ENCODE data around the gene HIP1.
"Not testable (repeated sequence)": the region's sequence is repeated elsewhere in the genome, so short reads cannot be mapped to it uniquely, and the experiment has no call there.

HIP1 gene

DNA sequence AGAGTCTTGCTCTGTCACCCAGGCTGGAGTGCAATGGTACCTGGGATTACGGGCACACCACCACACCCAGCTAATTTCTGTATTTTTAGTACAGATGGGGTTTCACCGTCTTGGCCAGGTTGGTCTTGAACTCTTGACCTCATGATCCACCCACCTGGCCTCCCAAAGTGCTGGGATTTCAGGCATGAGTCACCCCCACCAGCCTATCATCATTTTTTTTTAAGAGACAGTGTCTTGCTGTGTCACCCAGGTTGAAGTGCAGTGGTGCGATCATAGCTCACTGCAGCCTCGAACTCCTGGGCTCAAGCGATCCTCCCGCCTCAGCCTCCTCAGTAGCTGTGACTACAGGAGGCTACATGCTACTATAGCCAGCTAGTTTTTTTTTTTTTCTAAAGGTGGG lies 56.7 kb downstream of the HIP1 start:
- not testable (repeated sequence) for DNase-seq (ENCODE audit: low read depth)

DNA sequence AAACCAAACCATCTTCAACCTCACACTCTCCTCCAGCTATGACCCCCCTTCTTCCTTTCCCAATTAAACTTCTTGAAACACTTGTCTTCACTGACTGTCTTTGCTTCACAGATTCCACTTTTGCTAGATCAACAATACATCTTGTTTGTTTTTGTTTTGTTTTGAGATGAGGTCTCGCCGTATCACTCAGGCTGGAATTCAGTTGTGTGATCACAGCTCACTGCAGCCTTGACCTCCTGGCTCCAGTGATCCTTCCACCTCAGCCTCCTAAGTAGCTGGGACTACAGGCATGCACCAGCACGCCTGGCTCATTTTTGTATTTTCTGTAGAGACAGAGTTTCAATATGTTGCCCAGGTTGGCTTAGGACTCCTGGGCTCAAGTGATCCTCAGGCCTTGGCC lies 59.7 kb downstream of the HIP1 start:
- no peak for DNase-seq (ENCODE audit: low read depth)

DNA sequence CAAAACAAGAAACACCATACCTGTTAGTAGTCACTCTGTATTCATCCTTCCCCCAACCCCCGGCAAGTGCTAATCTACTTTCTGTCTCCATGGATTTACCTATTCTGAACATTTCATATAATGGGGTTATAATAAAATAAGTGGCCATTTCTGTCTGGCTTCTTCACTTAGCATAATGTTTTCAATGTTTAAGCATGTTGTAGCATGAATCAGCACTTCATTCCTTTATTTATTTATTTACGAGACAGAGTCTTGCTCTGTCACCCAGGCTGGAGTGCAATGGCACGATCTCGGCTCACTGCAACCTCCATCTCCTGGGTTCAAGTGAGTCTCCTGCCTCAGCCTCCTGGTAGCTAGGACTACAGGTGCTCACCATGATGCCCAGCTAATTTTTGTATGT lies 69.2 kb downstream of the HIP1 start:
- no peak for DNase-seq (ENCODE audit: low read depth)

DNA sequence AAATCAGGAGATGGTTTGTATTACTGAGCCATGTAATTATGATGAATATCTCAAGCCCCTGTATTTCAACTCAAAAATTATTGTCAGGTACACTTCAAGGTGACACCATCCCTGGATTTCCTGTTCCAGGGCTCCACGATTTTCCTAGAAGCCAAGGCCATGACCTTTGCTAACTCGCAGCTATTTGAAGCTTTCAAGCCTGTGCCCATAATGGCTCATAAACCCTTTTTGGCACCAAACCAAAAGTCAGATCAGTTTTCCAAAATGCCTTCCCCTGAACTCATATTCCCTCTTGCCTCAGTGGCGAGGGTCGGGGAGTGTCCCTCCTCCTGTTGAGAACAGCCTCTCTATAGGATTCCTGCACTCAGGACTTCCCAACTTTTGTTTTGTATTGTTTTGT lies 70.8 kb downstream of the HIP1 start:
- no peak for DNase-seq (ENCODE audit: low read depth)

DNA sequence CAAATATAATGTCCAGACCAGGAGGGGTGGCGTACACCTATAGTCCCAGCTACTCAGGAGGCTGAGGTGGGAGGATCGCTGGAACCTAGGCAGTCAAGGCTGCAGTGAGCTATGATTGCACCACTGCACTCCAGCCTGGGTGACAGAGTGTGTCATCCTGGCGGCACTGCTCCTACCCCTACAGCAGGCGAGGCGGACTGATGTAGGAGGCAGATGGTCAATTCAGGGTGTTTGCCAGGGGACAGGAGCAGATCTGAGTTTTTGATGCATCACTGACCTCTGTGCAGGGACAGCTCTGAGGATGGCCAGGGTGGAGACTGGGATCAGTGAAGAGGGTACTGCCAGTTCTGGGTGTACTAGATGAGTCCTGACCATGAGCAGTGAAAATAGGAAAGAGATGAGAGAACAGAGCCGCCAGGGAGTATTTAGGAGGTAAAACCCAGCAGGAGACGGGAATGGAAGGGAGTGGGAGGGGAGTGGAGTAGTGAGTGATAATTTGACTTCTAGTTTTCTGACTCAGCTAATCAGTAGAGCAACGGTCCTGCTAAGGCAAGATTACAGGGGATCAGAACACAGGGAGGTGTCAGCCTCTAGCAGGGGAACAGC lies 75.3 kb downstream of the HIP1 start:
- DNase-seq (ENCODE audit: low read depth): no peak

DNA sequence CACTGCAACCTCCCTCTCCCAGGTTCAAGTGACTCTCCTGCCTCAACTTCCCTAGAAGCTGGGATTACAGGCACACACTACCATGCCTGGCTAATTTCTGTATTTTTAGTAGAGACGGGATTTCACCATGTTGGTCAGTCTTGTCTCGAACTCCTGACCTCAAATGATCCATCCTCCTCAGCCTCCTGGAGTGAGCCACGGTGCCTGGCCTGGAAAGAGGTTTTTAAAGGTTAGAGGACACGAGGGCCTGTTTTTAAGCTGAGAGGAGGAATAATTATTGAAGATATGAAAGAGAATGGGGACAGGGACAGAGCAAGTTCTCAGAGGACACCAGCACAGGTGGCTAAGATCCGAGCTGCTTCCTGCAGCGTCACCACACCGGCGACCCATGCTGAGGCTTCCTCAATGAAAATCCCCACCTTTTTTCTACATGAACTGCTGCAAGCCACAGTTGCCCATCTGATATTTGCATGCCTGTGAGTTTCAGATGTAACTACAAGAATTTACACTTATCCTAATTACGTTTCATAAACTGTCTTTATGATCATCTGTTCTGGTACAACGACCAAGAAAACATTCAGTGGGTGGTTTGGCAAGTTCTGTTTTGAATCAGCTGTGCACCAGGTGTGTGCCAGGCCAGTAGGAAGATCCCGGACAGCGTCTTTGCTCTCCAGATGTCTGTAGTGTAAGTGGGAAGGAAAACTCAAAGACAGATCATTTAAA lies 76.0 kb downstream of the HIP1 start:
- DNase-seq (ENCODE audit: low read depth): no peak

DNA sequence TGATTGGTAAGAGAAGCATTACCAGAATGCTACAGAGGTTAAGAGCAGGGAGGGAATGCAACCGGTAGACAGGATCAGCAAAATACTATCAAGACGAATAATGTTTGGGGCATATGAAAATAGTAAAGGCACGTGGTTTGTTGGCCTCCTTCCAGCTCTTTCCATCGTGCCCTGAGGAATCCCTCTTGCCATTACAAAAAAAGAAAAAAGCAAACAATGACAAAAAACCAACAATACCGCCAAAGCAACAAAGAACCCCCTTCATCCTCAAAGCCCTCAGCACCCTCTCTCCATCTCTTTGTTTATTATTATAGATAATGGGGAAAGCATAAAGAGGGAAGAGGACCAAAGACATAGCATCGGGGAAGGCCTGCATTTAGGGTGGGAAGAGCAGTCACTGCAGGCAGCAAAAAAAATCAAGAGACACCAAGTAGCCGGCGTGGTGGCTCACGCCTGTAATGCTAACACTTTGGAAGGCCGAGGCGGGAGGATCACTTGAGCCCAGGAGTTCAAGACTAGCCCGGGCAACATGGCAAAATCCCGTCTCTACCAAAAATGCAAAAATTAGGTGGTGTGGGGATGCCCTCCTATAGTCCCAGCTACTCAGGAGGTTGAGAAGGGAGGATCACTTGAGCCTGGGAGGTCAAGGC lies 78.0 kb downstream of the HIP1 start:
- no peak for DNase-seq (ENCODE audit: low read depth)

DNA sequence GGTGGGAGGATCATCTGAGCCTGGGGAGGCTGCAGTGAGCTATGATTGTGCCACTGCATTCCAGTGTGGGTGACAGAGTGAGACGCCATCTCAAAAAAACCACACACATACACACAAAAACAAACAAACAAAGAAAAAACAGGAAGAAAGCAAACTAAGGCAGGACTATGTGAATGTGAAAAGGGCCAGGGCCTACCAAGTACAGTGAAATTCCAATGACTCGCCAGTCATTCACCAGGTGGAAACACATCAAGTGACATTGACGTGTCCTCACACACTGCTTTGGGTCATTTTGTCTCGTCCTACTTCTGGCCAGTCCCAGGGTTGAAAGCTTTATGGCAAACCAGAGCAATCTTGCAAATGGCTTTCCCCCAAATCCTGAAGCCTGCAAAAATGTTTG lies 79.9 kb downstream of the HIP1 start:
- no peak for DNase-seq (ENCODE audit: low read depth)

DNA sequence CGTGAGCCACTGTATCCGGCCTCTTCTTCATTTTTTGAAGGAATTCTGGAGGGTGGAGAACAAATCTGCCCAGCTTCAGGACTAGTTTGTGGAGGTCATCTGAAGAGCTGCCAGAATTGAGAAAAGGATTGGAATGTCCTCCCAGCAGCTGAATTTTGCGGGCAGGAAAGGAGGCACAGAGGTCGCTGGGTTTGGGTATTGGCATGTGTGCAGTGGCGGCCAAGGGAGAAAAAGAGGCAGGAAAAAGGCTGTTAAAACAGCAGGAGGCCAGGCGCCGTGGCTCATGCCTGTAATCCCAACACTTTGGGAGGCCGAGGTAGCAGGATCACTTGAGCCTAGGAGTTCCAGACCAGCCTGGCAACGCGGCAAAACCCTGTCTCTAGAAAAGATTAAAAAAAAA lies 80.4 kb downstream of the HIP1 start:
- no peak for DNase-seq (ENCODE audit: low read depth)

DNA sequence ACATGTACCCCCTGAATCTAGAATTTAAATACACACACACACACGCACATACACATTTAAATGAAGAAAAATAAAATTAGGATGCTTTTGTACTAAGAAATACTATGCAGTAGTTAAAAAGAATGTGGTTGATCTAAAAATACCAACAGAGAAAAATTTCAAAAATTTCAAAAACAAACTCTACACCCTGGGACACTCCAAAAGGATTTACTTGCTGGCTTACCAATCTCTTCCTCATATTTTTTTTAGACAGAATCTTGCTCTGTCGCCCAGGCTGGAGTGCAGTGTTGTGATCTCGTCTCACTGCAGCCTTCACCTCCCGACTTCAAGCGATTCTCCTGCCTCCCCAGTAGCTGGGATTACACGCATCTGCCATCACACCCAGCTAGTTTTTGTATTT lies 80.9 kb downstream of the HIP1 start:
- DNase-seq (ENCODE audit: low read depth): no peak

DNA sequence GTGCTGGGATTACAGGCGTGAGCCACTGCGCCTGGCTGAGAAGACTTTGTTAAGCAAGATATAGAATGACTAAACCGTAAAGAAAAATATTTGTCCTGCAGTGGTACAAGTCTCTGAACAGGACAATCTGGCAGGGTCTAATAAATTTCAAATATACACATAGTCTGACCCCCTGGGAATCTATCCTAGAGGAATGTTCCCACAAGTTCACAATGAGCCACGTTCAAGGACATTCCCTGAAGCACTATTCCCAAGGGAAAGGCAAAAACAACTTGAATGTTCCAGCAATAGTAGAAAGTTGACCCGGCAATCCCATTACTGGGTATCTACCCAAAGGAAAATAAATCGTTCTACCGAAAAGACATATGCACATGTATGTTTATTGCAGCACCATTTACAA lies 82.0 kb downstream of the HIP1 start:
- DNase-seq (ENCODE audit: low read depth): no peak

DNA sequence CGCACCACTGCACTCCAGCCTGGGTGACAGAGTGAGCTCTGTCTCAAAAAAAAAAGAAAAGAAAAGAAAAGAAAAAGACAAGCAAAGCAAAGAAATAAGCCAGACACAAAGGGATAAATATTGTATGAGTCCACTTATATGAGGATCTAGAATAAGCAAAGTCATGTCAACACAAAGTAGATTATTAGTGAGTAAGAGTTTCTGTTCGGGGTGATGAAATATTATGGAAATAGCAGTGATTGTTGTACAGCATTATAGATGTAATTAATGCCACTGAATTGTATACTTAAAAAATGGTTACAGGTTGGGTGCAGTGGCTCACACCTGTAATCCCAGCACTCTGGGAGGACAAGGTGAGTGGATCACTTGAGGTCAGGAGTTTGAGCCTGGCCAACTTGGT lies 83.2 kb downstream of the HIP1 start:
- DNase-seq (ENCODE audit: low read depth): no peak

DNA sequence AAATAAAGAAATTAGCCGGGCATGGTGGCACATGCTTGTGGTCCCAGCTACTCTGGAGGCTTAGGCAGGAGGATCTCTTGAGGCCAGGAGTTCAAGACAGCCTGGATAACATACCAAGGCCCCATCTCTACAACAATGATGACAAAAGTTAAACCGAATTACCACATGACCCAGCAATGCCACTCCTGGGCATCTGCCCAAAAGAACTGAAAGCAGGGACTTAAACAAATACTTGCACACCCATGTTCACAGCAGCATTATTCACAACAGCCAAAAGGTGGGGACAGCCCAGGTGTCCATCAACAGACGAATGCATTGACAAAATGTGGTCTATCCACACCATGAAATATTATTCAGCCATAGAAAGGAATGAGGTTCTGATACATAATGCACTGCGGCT lies 83.9 kb downstream of the HIP1 start:
- no peak for DNase-seq (ENCODE audit: low read depth)

DNA sequence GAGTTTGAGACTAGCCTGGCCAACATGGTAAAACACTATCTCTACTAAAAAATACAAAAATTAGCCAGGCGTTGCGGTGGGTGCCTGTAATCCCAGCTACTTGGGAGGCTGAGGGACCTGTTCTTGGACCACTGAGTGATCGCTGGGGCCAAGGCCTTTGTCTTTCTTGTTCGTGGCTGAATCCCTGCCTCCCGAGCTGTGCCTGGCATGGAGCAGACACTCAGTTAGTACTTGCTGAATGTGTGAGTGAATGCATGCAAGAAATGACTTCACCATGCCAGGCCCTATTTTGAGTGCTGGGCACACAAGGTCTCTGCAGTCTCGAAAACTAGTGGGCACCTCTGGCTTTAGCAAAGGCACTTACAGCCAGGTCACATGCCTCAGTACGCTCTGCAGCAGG lies 85.1 kb downstream of the HIP1 start:
- DNase-seq (ENCODE audit: low read depth): no peak

DNA sequence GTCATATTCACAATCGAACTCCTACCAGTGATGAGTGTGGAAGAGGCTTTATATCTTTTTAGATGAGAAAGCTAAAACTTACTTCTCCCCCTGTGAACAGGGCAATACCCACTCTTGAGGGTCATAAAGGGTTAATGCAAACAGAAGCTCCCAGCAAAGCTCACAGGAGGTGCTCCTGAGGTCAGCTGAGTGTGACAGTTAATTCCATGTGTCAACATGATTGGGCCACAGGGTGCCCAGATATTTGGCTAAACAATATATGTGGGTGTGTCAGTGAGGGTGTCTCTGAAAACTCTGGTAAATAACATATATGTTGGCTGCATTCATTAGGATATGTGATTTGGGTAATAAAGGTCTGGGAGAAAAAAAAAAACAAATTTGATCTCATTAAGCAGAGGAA lies 86.0 kb downstream of the HIP1 start:
- no peak for DNase-seq (ENCODE audit: low read depth)

DNA sequence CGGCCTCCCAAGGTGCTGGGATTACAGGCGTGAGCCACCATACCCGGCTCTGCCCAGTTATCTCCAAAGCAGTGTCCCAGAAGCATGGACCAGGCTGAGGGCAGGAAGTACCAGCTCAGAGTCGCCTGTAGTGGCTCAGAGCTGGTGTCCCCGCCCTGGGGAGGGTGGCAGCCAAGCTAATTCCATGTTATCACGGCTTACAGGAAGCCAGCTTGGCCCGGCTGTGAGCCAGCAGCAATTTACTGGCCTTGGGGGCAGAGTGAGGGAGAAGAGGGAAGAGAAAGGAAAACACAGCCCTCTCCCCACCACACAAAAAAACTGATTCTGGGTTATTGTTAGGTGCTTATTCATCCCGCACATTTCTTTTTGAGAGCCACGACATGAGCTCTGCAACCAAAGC lies 88.1 kb downstream of the HIP1 start:
- DNase-seq (ENCODE audit: low read depth): no peak

DNA sequence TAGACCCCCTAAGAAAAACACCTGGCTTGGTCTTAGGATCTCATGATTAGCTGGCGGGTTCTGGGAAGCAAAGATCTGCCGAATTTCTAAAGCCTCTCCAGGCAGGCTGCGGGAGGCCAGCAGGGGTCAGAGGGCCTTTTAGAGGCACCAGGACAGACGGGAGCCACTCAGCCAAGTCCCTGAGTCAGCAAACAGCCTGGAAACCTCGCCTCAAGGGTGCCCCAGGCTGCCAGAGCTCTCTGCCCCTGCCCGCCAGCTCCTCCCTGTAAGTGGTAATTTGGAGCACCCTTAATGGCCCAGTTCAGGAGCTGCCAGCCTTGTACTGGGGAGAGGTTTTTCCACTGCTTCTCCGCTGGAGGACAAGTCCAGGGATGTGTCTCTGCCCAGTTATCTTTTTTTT lies 88.7 kb downstream of the HIP1 start:
- no peak for DNase-seq (ENCODE audit: low read depth)

DNA sequence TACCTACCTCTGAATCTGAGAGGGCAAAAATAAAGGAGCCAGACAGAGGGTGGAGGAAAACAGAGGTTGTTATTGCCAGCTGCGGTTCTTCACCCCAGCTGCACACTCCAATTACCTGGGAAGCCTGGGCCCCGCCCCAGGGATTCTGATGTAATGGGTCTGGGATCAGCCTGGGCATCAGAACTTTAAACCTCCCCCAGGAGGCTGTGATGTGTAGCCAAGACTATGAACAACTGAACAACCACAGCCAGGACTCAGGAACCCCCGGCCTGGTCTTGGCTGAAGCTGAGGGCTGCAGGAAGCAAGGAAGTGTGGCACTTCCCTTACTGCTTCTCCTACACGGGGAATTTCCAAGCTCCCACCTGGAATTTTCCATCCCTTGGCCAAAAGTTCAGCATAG lies 89.3 kb downstream of the HIP1 start:
- no peak for DNase-seq (ENCODE audit: low read depth)

DNA sequence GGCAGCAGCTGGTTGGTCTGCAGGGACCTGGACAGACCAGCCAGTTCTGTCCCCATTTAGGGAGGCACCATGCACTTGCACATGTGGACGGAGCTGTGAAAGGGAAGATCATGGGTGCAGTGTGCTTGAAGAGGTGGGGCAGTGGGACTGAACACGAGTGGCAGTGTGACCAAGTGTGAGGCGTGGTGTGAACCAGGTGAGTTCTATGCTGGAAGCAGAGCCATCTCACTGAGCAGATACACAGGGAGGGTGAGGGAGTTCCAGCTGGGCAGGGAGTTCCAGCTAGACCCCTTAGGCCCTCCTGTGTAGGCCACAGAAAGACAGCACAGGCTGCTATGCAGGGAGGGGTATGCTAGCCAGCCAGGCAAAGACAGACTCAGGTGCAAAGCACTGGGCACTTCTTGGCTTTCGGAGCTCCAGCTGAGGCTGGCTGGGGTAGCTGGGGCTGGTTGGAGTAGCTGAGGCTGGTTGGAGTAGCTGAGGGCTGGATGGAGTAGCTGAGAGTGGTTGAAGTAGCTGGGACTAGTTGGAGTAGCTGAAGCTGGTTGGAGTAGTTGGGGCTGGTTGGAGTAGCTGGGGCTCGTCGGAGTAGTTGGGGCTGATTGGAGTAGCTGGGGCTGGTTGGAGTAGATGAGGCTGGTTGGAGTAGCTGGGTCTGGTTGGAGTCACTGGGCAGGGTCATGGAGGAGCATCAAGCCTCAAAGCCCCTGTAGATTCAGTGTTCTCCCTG lies 90.9 kb downstream of the HIP1 start:
- no peak for DNase-seq (ENCODE audit: low read depth)

DNA sequence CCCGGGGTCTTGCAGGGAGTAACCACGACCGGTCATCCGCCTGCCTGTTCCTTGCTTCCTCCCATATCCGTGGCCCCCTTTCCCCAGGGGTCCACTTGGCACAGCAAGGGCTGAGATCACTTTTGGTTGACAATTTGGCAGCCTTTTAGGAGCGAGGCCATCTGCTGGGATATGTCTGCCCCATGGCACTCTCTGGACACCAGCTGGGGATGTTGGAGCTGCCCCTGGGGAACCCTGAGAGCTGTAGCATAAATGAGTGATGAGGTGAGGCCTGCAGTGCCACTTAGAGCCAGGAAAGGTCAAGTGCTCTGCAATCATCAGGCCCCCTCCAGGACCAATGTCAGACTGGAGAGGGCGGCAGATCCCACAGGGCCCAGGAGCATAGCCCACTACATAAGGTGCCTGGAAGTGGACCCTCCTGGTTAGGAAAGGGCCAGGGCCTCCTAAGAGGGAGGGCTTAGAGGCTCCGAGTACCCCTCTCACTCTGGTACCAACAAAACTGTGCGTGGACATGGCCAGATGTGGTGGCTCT lies 92.1 kb downstream of the HIP1 start:
- DNase-seq (ENCODE audit: low read depth): no peak

DNA sequence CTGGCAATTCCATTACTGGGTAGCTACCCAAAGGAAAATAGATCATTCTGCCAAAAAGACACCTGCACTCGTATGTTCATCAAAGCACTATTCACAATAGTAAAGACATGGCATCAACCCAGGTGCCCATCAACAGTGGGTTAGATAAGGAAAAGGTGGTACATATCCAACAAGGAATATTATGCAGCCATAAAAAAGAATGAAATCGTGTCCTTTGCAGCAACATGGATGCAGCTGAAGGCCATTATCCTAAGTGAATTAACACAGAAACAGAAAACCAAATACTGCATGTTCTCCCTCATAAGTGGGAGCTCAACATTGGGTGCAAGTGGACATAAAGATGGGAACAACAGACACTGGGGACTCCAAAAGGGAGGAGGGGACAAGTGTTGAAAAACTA lies 93.2 kb downstream of the HIP1 start:
- no peak for DNase-seq (ENCODE audit: low read depth)

DNA sequence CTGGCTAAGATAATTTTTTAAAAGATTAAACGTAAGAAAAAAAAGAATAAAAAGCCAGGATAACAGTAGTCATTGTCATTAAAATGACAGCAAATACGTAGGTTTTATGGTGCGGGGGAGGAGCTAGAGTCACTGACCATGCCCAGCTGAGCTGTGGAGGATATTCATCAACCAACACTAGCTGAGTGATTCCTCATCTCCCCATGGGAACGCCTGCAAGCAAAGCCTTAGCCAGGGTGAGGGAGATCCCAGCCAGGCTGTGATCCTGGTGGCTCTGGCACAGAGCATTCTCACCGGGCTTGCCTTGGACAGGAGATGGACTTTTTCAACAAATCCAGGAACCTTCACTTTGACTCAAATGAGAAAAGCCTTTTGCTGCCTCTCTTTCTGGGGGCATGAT lies 94.2 kb downstream of the HIP1 start:
- DNase-seq (ENCODE audit: low read depth): no peak

Data from activated T-cell treated with anti-CD3 and anti-CD28 coated beads for 48 hours (primary cell).